GM12878 (cell line): ENCODE data around the gene IGF2BP2.

Experiments used
- EZH2 ChIP-seq: IDR thresholded peaks from 2 replicates; pipeline ENCODE4 v1.6.1; 2012; ENCODE audit warnings: low read depth, mild to moderate bottlenecking, control low read depth, inconsistent platforms, low read length, borderline replicate concordance; ENCODE audit not compliant: control insufficient read depth
- FOXK2 ChIP-seq: fragments of 450-650 bp; IDR thresholded peaks from 2 replicates; pipeline ENCODE4 v1.6.1; 2017; ENCODE audit warnings: mild to moderate bottlenecking, moderate library complexity
- MYC ChIP-seq: IDR thresholded peaks from 2 replicates; pipeline ENCODE4 v1.6.1; 2011; ENCODE audit warnings: mild to moderate bottlenecking, low read length, moderate library complexity, inconsistent platforms; ENCODE audit not compliant: insufficient read depth, insufficient replicate concordance, insufficient read length, severe bottlenecking
- PKNOX1 ChIP-seq: fragments of 450-650 bp; IDR thresholded peaks from 2 replicates; pipeline ENCODE4 v1.6.1; 2016; ENCODE audit warnings: mild to moderate bottlenecking
- POLR2A ChIP-seq: IDR thresholded peaks from 2 replicates; pipeline ENCODE4 v1.6.1; 2011; ENCODE audit warnings: low read depth, mild to moderate bottlenecking, low read length
- RCOR1 ChIP-seq: conservative IDR thresholded peaks from 2 replicates; pipeline ENCODE4 v1.6.1; 2012; ENCODE audit warnings: low read depth, low read length, improper control_type of control experiment
- RFX5 ChIP-seq: IDR thresholded peaks from 2 replicates; pipeline ENCODE4 v1.6.1; 2011; ENCODE audit warnings: low read depth, low read length, improper control_type of control experiment
- SMAD1 ChIP-seq: fragments of 450-650 bp; IDR thresholded peaks from 2 replicates; pipeline ENCODE4 v1.6.1; 2018; ENCODE audit warnings: mild to moderate bottlenecking, low read depth; ENCODE audit not compliant: partially characterized antibody
- STAT1 ChIP-seq: fragments of 450-650 bp; conservative IDR thresholded peaks from 2 replicates; pipeline ENCODE4 v1.6.1; 2014; ENCODE audit warnings: antibody characterized with exemption, mild to moderate bottlenecking
- TCF3 ChIP-seq: IDR thresholded peaks from 2 replicates; pipeline ENCODE4 v1.6.1; 2012; ENCODE audit warnings: low read depth, mild to moderate bottlenecking, low read length, borderline replicate concordance; ENCODE audit not compliant: insufficient read depth
- TCF7 ChIP-seq: IDR thresholded peaks from 2 replicates; pipeline ENCODE4 v1.6.1; 2014; ENCODE audit warnings: antibody characterized with exemption, borderline replicate concordance
- TF ChIP-seq, protein P1 (sequence below), 3 experiments: IDR thresholded peaks in 2 of 3; conservative IDR thresholded peaks in 1 of 3; 2 replicates each; pipeline ENCODE4 v1.5.1; 2011; ENCODE audit warnings: low read depth in 3 of 3, low read length in 3 of 3, mild to moderate bottlenecking in 3 of 3, control low read depth in 2 of 3, moderate library complexity in 2 of 3, inconsistent platforms in 1 of 3, mixed read lengths in 1 of 3; ENCODE audit not compliant: control insufficient read depth in 2 of 3, insufficient read depth in 1 of 3; ENCODE audit errors: extremely low read depth in 1 of 3

DNA sequence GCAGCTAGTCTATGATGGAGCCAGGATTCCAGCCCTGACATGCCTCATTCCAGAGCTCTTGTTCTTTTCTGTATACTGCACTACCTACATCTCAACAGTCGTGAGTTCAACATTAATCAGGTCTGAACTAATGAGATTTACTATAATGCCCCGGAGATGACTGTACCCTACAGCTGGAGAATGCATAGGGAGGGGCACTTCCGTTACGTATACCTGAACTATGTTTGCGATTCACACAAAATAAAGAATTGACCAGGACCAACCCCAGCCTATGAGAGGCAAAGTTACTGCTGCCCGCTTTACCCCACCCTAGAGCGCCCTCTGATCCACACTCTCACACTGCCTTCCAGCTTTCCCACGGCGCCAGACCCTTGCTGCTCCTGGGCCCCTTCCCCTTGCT is 97.0 kb downstream of the IGF2BP2 start:
- TF ChIP-seq STAT1 (no peak), RCOR1 (no peak), TCF3 (no peak), FOXK2 (no peak), SMAD1 (no peak), EZH2 (no peak), POLR2A (no peak), MYC (no peak), TCF7 (no peak), PKNOX1 (no peak), RFX5 (no peak)
- TF ChIP-seq, protein P1, sequence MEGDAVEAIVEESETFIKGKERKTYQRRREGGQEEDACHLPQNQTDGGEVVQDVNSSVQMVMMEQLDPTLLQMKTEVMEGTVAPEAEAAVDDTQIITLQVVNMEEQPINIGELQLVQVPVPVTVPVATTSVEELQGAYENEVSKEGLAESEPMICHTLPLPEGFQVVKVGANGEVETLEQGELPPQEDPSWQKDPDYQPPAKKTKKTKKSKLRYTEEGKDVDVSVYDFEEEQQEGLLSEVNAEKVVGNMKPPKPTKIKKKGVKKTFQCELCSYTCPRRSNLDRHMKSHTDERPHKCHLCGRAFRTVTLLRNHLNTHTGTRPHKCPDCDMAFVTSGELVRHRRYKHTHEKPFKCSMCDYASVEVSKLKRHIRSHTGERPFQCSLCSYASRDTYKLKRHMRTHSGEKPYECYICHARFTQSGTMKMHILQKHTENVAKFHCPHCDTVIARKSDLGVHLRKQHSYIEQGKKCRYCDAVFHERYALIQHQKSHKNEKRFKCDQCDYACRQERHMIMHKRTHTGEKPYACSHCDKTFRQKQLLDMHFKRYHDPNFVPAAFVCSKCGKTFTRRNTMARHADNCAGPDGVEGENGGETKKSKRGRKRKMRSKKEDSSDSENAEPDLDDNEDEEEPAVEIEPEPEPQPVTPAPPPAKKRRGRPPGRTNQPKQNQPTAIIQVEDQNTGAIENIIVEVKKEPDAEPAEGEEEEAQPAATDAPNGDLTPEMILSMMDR (IDR thresholded peaks at IDR 0.05 in 2 of 3, conservative IDR thresholded peaks at IDR 0.05 in 1 of 3; ENCODE audit: control insufficient read depth in 2 of 3, extremely low read depth in 1 of 3, insufficient read depth in 1 of 3, low read depth in 3 of 3, low read length in 3 of 3) = no peak
